Measurements from ENCODE around the gene EVI5L.
"Not testable (repeated sequence)": the region's sequence is repeated elsewhere in the genome, so short reads cannot be mapped to it uniquely, and the experiment has no call there.

The EVI5L gene

GRCh38 chr19:7874897-7875273, 44.9 kb downstream of the EVI5L start:
- DNase-seq, result no peak

DNA sequence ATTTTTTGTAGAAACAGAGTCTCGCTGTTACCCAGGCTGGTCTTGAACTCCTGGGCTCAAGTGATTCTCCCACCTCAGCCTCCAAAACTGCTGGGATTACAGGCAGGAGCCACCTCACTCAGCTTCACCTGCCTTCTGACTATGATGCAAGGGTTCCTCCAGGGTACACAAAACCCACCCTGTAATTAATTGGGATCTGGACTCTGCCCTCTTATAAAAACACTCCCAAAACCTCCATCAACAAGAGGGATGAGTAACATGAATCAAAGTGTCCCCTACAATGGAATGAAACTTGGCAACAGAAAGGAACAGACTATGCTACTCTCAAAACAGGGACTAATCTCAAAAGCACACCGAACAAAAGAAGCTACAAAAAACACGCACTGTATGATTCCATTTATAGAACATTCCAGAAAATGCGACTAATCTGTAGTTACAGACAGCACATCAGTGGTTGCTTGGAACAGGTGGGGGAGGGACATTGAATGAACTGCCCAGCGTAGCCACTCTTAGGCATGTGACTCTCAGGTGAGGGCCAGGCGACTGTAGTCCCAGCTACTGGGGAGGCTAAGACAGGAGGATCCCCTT, 47.3 kb downstream of the EVI5L start:
- no peak for DNase-seq

- no peak for DNase-seq
Measured at GRCh38 chr19:7879111-7879807, 49.2 kb downstream of the EVI5L start.

DNA sequence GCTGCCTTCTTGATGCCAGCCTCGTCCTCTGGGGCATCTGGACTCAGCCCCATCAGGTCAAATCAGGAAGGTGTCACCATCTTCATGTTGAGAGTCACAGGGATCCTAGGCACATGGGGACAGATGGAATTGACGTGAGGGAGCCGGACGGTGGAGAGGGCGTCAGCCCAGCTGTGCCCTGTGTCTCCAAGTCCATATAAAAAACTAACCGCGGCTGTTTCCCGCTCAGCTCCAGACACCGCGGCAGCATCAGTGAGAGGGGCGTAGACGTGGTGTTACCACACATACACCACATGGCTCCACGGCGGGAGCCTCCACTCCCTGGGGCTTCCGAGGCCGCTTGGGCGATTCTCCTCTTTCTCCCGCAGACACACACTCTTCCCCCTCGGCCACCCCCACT, 49.8 kb downstream of the EVI5L start:
- DNase-seq, result no peak

GRCh38 chr19:7881910-7882309, 51.9 kb downstream of the EVI5L start:
- no peak for DNase-seq

- DNase-seq, result no peak
Measured at GRCh38 chr19:7883105-7883504, 53.1 kb downstream of the EVI5L start.

DNA sequence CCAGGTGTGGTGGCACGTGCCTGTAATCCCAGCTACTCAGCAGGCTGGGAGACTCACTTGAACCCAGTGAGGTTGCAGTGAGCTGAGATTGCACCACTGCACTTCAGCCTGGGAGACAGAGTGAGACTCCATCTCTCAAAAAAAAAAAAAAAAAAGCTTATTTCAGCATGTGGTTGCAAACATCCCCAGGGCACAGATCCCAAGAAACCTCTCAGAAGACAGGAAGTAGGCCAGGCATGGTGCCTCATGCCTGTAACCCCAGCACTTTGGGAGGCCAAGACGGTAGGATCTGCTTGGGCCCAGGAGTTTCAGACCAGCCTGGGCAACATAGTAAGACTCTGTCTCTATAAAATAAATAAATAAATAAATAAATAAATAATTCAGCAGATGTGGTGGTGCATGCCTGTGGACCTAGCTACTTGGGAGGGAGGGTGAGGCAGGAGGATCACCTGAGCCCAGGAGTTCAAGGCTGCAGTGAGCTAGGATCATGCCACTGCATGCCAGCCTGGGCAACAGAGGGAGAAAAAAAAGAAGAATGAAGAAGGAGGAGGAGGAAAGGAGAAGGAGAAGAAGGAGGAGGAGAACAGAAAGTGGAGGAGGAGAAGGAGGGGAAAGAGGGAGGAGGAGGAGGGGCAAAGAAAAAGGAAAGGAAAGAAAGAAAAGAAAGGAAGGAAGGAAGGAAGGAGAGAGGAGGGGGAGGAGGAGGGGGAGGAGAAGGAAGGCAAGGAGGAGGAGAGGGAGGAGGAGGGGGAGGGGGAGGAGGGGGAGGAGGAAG, 54.0 kb downstream of the EVI5L start:
- no peak for DNase-seq

DNA sequence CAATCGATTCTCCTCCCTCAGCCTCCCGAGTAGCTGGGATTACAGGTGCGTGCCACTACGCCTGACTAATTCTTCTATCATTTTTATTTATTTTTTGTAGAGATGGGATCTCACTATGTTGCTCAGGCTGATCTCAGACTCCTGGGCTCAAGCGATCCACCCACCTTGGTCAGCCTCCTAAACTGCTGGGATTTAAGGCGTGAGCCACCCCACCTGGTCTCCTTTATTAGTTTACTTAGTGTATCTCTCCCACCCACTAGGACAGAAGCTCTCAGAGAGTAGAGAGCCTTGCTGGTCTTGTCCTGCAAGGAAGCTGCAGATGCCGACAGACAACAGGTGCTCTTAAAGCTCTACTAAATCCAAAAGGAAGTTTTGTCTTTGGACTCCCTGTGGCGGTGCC, 55.8 kb downstream of the EVI5L start:
- DNase-seq, result no peak

DNA sequence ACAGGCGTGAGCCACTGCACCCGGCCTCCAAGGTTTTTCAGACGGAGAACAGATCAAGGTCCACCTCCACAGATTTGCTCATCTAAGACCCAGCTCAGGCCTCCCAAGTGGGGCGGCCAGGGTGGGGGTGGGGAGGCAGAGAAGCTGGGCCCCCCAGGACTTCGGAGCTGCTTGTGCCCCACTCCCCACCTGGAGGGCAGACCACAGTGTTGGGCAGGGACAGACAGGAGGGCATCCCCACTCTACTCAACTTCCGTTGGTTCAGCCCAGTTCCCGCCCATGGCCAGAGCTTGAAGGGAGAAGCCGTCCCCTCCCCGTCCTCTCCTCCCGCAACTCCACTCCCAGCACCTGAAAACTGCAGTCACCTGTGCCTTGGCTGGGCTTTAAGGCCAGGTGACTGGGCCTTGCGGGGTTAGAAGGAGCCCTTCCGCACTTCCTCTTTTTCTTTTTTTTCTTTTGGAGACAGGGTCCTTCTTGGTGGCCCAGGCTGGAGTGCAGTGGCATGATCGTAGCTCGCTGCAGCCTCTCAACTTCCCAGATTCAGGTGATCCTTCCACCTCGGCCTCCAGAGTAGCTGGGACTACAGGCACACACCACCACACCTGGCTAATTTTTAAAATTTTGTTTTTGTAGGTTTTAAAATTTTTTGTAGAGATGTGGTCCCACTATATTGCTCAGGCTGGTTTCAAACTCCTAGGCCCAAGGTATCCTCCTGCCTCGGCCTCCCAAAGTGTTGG, 57.6 kb downstream of the EVI5L start:
- DNase-seq, result no peak

DNA sequence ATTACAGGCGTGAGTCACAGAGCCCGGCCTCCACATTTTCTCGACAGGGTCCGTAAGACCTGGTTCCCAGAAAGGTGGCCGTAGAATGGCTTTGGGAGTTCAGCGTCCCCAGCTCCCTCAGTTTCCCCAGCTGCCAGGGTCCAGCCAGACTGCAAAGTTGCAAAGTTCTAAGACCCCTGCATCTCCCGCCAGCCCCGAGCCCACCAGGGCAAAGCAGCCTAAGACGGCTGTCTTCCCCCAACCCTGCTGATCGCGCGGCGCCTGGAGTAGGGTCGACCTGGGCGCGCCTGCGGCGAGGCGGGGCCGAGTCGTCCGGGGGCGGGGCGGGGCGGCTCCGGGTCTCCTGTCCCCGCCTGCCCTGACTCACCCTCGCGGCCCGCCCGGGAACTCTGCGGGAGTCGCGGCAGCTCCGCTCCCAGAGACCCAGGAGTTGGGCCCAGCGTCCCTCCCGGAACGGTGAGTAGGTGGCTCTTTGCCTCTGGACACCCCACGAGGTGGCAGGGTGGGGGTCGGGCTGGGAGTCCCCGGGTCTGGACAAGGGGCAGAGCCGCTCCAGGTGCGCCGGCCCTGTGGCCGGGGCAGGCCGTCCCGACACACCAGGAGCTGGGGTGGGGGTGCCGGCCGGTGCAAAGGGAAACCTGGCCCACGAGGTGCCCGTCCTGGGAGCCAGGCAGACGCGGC, 58.3 kb downstream of the EVI5L start, which contains the start of gene LRRC8E:
Gene LRRC8E (plus strand): TSS at position 366 of the 681 bp plus-strand sequence. CDS start 7,094 bp downstream, outside the sequence.
- DNase-seq, result no peak

- no peak for DNase-seq
Measured at GRCh38 chr19:7888826-7889217, 58.8 kb downstream of the EVI5L start.

DNA sequence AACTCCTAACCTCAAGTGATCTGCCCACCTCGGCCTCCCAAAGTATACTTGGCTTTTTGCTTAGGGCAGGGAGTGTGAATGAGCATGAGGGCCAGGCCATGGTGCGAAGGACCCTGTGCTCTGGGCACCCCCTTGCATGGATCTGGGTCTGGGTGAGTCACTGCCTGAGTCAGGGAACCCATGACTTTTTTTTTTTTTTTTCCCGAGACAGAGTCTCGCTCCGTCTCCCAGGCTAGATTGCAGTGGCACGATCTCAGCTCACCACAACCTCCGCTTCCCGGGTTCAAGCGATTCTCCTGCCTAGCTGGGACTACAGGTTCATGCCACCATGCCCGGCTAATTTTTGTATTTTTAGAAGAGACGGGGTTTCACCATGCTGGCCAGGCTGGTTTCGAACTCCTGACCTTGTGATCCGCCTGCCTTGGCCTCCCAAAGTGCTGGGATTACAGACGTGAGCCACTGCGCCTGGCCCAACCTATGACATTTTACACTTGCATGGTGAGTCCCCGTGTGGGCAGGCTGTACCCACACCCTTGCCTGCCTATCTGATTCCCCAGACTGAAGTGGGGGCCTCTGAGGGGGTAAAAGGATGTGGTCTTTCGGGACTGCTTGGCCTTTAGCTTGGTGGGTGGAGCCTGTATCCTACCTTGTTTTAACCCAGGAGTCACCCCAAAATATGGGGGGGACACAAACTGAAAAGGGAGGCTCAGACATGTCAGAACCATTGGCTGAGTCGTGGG, 63.5 kb downstream of the EVI5L start:
- DNase-seq, result not testable (repeated sequence)

GRCh38 chr19:7894612-7895309, 64.7 kb downstream of the EVI5L start:
- no peak for DNase-seq

DNA sequence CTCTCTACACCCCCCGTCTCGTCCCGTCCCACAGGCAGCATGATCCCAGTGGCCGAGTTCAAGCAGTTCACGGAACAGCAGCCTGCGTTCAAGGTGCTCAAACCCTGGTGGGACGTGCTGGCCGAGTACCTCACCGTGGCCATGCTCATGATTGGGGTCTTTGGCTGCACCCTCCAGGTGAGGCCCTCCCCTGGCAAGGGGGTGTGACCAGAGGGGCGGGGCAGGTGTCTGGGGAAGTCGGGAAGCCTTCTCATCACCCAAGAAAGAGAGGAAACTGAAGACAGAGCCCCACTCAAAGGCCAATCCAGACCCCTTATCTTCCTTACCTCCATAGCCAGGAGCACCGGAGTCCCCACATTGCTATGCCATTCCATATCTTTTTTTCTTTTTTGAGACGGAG, 65.5 kb downstream of the EVI5L start:
- no peak for DNase-seq

- DNase-seq, result no peak
Measured at GRCh38 chr19:7897292-7897691, 67.3 kb downstream of the EVI5L start.

GRCh38 chr19:7898967-7899366, 68.9 kb downstream of the EVI5L start:
- no peak for DNase-seq

DNA sequence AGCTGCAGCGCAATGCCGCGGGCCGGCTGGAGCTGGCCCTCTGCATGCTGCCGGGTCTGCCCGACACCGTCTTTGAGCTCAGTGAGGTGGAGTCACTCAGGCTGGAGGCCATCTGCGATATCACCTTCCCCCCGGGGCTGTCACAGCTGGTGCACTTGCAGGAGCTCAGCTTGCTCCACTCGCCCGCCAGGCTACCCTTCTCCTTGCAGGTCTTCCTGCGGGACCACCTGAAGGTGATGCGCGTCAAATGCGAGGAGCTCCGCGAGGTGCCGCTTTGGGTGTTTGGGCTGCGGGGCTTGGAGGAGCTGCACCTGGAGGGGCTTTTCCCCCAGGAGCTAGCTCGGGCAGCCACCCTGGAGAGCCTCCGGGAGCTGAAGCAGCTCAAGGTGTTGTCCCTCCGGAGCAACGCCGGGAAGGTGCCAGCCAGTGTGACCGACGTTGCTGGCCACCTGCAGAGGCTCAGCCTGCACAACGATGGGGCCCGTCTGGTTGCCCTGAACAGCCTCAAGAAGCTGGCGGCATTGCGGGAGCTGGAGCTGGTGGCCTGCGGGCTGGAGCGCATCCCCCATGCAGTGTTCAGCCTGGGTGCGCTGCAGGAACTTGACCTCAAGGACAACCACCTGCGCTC, 69.8 kb downstream of the EVI5L start:
- DNase-seq, result no peak

GRCh38 chr19:7900401-7900870, 70.4 kb downstream of the EVI5L start:
- no peak for DNase-seq

- DNase-seq, result no peak
Measured at GRCh38 chr19:7900931-7901330, 70.9 kb downstream of the EVI5L start.

DNA sequence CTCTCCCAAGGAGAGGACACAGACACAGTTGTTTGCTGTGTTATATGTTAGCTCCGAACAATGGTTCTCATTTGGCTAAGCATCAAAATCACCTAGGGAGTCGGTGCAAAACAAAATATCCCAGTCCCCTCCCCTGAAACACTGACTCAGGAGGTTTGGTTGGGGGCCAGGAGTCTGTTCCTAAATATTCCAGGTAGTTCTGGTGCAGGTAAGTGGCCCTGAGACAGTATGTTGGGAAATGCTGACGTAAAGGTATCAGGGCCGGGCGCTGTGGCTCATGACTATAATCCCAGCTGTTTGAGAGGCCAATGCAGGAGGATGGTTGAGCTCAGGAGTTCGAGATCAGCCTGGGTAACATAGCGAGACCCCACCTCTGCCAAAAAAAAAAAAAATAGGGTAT, 71.3 kb downstream of the EVI5L start:
- no peak for DNase-seq

GRCh38 chr19:7902796-7903243, 72.8 kb downstream of the EVI5L start:
- no peak for DNase-seq

Measured in activated effector memory CD4-positive, alpha-beta T cell treated with Interleukin-2 at 50 U/mL for 16 hours (primary cell).